Measurements from ENCODE around the gene BAZ1B.

Gene BAZ1B

GRCh38 chr7:73397521-73398281 is 124.4 kb downstream of the BAZ1B start:
- no peak for TF ChIP-seq POLR2A (IDR thresholded peaks at IDR 0.05; ENCODE audit: low read length)
- no peak for TF ChIP-seq GATA1 (IDR thresholded peaks at IDR 0.05; ENCODE audit: low read depth, low read length)
- no peak for DNase-seq

GRCh38 chr7:73395538-73396503 is 126.3 kb downstream of the BAZ1B start:
- no peak for TF ChIP-seq GATA1 (IDR thresholded peaks at IDR 0.05; ENCODE audit: low read depth, low read length)
- TF ChIP-seq POLR2A (IDR thresholded peaks at IDR 0.05; ENCODE audit: low read length) = no peak

GRCh38 chr7:73394422-73394821 is 127.7 kb downstream of the BAZ1B start:
- no peak for DNase-seq
- TF ChIP-seq POLR2A (IDR thresholded peaks at IDR 0.05; ENCODE audit: low read length) (no peak), GATA1 (IDR thresholded peaks at IDR 0.05; ENCODE audit: low read depth, low read length) (no peak)

More at GRCh38 chr7:73395538-73396503, 126.3 kb downstream of the BAZ1B start:
- no peak for DNase-seq

- DNase-seq = no peak
- TF ChIP-seq POLR2A (IDR thresholded peaks at IDR 0.05; ENCODE audit: low read length) (no peak), GATA1 (IDR thresholded peaks at IDR 0.05; ENCODE audit: low read depth, low read length) (no peak)
These were observed 130.7 kb downstream of the BAZ1B start for GRCh38 chr7:73391396-73391795.

Measured in erythroblast (primary cell).